ENCODE data around the gene SARS1.
"Not testable (repeated sequence)": the region's sequence is repeated elsewhere in the genome, so short reads cannot be mapped to it uniquely, and the experiment has no call there.

The SARS1 gene

GRCh38 chr1:109272021-109272799 lies 58.5 kb downstream of the SARS1 start:
- no peak for FAIRE-seq
- no peak for DNase-seq (ENCODE audit: insufficient read length, low spot score)

GRCh38 chr1:109272831-109273547 lies 59.3 kb downstream of the SARS1 start:
- FAIRE-seq (no peak), DNase-seq (ENCODE audit: insufficient read length, low spot score) (no peak)

GRCh38 chr1:109273570-109274288 lies 60.0 kb downstream of the SARS1 start:
- FAIRE-seq: no peak
- no peak for DNase-seq (ENCODE audit: insufficient read length, low spot score)

GRCh38 chr1:109274533-109275476 lies 61.1 kb downstream of the SARS1 start:
- FAIRE-seq: no peak
- DNase-seq (ENCODE audit: insufficient read length, low spot score): no peak

GRCh38 chr1:109275706-109276345 lies 62.1 kb downstream of the SARS1 start:
- no peak for FAIRE-seq
- DNase-seq (ENCODE audit: insufficient read length, low spot score): no peak

- DNase-seq (ENCODE audit: insufficient read length, low spot score): peak; percentile 54
- no peak for FAIRE-seq
These were observed 63.9 kb downstream of the SARS1 start for GRCh38 chr1:109277434-109278204.

GRCh38 chr1:109279615-109280278 lies 66.0 kb downstream of the SARS1 start:
- DNase-seq (ENCODE audit: insufficient read length, low spot score) (no peak), FAIRE-seq (no peak)

GRCh38 chr1:109280862-109281261 lies 67.1 kb downstream of the SARS1 start:
- DNase-seq (ENCODE audit: insufficient read length, low spot score) (no peak), FAIRE-seq (no peak)

- FAIRE-seq (no peak), DNase-seq (ENCODE audit: insufficient read length, low spot score) (no peak)
These were observed 68.2 kb downstream of the SARS1 start for GRCh38 chr1:109281680-109282496.

GRCh38 chr1:109282497-109282951 lies 68.8 kb downstream of the SARS1 start:
- FAIRE-seq (no peak), DNase-seq (ENCODE audit: insufficient read length, low spot score) (no peak)

GRCh38 chr1:109282952-109283747 lies 69.4 kb downstream of the SARS1 start, which contains the start of gene PSRC1:
Gene PSRC1 (minus strand): TSS chr1:109283145.
- DNase-seq (ENCODE audit: insufficient read length, low spot score) (peak; percentile 91), FAIRE-seq (peak; percentile 51)

GRCh38 chr1:109283748-109284600 lies 70.3 kb downstream of the SARS1 start:
- DNase-seq (ENCODE audit: insufficient read length, low spot score): no peak
- FAIRE-seq: no peak

- not testable (repeated sequence) for FAIRE-seq; DNase-seq (ENCODE audit: insufficient read length, low spot score)
These were observed 73.0 kb downstream of the SARS1 start for GRCh38 chr1:109286762-109287161.

Measured in HTR-8/SVneo (cell line).